Activated T-cell treated with anti-CD3 and anti-CD28 coated beads for 48 hours (primary cell): ENCODE data around the gene DAB1.

ENCODE experiments used
- DNase-seq: peaks from one replicate; pipeline ENCODE4 v3.0.0-alpha.2; 2020; ENCODE audit warnings: low read depth

Gene DAB1

GRCh38 chr1:57316861-57317260 lies 107.0 kb downstream of the DAB1 start:
- DNase-seq: no peak

- DNase-seq: no peak
Observed at GRCh38 chr1:57316291-57316690, 107.6 kb downstream of the DAB1 start.

- DNase-seq: no peak
Observed at GRCh38 chr1:57312869-57313268, 111.0 kb downstream of the DAB1 start.

GRCh38 chr1:57311411-57311810 lies 112.4 kb downstream of the DAB1 start:
- no peak for DNase-seq

- DNase-seq: no peak
Observed at GRCh38 chr1:57311006-57311405, 112.9 kb downstream of the DAB1 start.

- DNase-seq: no peak
Observed at GRCh38 chr1:57309630-57310029, 114.2 kb downstream of the DAB1 start.

GRCh38 chr1:57307392-57308170 lies 116.3 kb downstream of the DAB1 start:
- no peak for DNase-seq

- DNase-seq: no peak
Observed at GRCh38 chr1:57304591-57304990, 119.3 kb downstream of the DAB1 start.

GRCh38 chr1:57302812-57303596 lies 120.9 kb downstream of the DAB1 start:
- DNase-seq: no peak

GRCh38 chr1:57300186-57300585 lies 123.7 kb downstream of the DAB1 start:
- DNase-seq: no peak

- no peak for DNase-seq
Observed at GRCh38 chr1:57296726-57297250, 127.1 kb downstream of the DAB1 start.

GRCh38 chr1:57295326-57295725 lies 128.5 kb downstream of the DAB1 start:
- no peak for DNase-seq

- no peak for DNase-seq
Observed at GRCh38 chr1:57294177-57294576, 129.7 kb downstream of the DAB1 start.

GRCh38 chr1:57293214-57293613 lies 130.6 kb downstream of the DAB1 start:
- DNase-seq: no peak

- DNase-seq: no peak
Observed at GRCh38 chr1:57289781-57290180, 134.1 kb downstream of the DAB1 start.

- DNase-seq: no peak
Observed at GRCh38 chr1:57285992-57286391, 137.9 kb downstream of the DAB1 start.

- DNase-seq: no peak
Observed at GRCh38 chr1:57282411-57282810, 141.4 kb downstream of the DAB1 start.

GRCh38 chr1:57281324-57281723 lies 142.5 kb downstream of the DAB1 start:
- no peak for DNase-seq

- DNase-seq: no peak
Observed at GRCh38 chr1:57279909-57280666, 143.8 kb downstream of the DAB1 start.

GRCh38 chr1:57278558-57278957 lies 145.3 kb downstream of the DAB1 start:
- no peak for DNase-seq

GRCh38 chr1:57277681-57278080 lies 146.2 kb downstream of the DAB1 start:
- no peak for DNase-seq

GRCh38 chr1:57276918-57277317 lies 146.9 kb downstream of the DAB1 start:
- DNase-seq: no peak
